Neural cell (in vitro differentiated cells): ENCODE data around the gene FN3K.

Experiments used
- EP300 ChIP-seq: fragments of 450-650 bp; conservative IDR thresholded peaks from 2 replicates; pipeline ENCODE4 v1.6.1; 2014; ENCODE audit warnings: antibody characterized with exemption, mild to moderate bottlenecking, moderate library complexity; ENCODE audit not compliant: poor library complexity, severe bottlenecking
- EZH2 ChIP-seq: fragments of 200-600, 300-800 bp; shearing (Covaris generic), sonication (generic); IDR thresholded peaks from 2 replicates; pipeline ENCODE4 v1.6.1; 2014; ENCODE audit warnings: antibody characterized with exemption, low read length, borderline replicate concordance, mild to moderate bottlenecking; ENCODE audit not compliant: insufficient read depth, poor library complexity, severe bottlenecking
- MXI1 ChIP-seq: fragments of 450-650 bp; conservative IDR thresholded peaks from 2 replicates; pipeline ENCODE4 v1.6.1; 2014; ENCODE audit warnings: antibody characterized with exemption, mild to moderate bottlenecking; ENCODE audit not compliant: poor library complexity, severe bottlenecking
- POLR2AphosphoS5 ChIP-seq: IDR thresholded peaks from 2 replicates; pipeline ENCODE4 v1.6.1; 2012
- RAD21 ChIP-seq: fragments of 450-650 bp; conservative IDR thresholded peaks from 2 replicates; pipeline ENCODE4 v1.6.1; 2014; ENCODE audit warnings: antibody characterized with exemption, mild to moderate bottlenecking, moderate library complexity
- REST ChIP-seq: IDR thresholded peaks from 2 replicates; pipeline ENCODE4 v1.6.1; 2012; ENCODE audit warnings: borderline replicate concordance
- SMC3 ChIP-seq: fragments of 450-650 bp; conservative IDR thresholded peaks from 2 replicates; pipeline ENCODE4 v1.6.1; 2014; ENCODE audit warnings: antibody characterized with exemption, mild to moderate bottlenecking, moderate library complexity; ENCODE audit not compliant: poor library complexity
- TF ChIP-seq, protein P1 (sequence below): fragments of 450-650 bp; IDR thresholded peaks from 2 replicates; pipeline ENCODE4 v1.5.1; 2014; ENCODE audit warnings: antibody characterized with exemption, mild to moderate bottlenecking, moderate library complexity; ENCODE audit not compliant: poor library complexity, severe bottlenecking

DNA sequence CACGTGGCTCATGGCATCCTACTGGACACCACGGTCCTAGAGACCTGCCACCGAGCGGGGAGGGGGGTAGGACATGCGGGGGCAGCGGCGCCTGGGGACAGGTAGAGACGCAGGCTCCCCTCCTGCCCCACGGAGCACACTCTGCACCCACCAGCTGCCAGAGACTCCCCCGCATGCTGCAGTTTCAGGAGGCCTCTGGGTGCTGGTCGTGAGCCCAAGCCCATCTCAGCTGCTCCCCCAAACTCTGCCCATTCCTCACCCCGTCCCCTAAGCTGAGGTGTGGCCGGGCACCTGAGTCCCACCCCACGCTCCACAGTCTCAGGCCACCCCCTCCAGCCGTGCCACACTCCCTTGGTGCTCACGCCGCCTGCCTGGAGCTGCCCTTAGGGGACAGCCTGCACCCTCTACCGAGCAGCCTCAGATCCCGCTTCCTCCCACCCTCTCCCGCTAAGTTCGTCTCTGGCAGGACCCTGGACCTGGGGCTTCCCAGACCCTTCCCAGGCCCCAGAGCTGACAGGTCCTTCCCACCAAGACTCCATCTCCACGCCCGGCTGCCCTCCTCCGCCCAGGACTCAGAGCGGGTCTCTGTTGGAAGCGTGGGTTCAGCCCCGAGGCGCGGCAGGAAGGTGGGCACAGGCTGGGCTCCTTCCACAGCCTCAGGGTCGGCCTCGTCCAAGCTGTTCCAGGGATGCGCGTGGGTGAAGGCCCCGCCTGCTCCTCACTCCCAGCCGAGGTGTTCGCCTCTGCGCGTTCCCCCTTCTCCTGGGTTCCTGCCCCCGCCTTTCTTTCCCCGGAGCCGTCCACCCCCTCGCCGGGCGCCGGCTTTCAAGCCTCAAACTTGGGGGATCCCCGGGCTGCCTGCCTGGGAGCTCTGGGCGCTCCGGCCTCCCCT lies 38.3 kb upstream of the FN3K start:
- TF ChIP-seq, protein P1, sequence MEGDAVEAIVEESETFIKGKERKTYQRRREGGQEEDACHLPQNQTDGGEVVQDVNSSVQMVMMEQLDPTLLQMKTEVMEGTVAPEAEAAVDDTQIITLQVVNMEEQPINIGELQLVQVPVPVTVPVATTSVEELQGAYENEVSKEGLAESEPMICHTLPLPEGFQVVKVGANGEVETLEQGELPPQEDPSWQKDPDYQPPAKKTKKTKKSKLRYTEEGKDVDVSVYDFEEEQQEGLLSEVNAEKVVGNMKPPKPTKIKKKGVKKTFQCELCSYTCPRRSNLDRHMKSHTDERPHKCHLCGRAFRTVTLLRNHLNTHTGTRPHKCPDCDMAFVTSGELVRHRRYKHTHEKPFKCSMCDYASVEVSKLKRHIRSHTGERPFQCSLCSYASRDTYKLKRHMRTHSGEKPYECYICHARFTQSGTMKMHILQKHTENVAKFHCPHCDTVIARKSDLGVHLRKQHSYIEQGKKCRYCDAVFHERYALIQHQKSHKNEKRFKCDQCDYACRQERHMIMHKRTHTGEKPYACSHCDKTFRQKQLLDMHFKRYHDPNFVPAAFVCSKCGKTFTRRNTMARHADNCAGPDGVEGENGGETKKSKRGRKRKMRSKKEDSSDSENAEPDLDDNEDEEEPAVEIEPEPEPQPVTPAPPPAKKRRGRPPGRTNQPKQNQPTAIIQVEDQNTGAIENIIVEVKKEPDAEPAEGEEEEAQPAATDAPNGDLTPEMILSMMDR, result no peak
- no peak for TF ChIP-seq POLR2AphosphoS5
- no peak for TF ChIP-seq REST
- TF ChIP-seq EZH2, result no peak
- no peak for TF ChIP-seq MXI1
- TF ChIP-seq EP300, result no peak
- no peak for TF ChIP-seq RAD21
- TF ChIP-seq SMC3, result no peak
